PFSK-1 (cell line): ENCODE measurements around the gene CRTAC1.

Experiments
- FOXP2 ChIP-seq: optimal IDR thresholded peaks from 2 replicates; pipeline ENCODE3; 2011; ENCODE audit warnings: borderline replicate concordance, control low read depth, inconsistent platforms; ENCODE audit not compliant: insufficient read depth; ENCODE audit errors: extremely low read length, extremely low read depth
- POLR2AphosphoS5 ChIP-seq: IDR thresholded peaks from 2 replicates; pipeline ENCODE4 v1.6.1; 2012; ENCODE audit warnings: low read depth, mild to moderate bottlenecking, control low read depth, low read length, moderate library complexity
- REST ChIP-seq, 2 experiments: IDR thresholded peaks; 2 replicates each; pipeline versions ENCODE4 v1.6.1 to v1.8.0; 2011 to 2012; ENCODE audit warnings: low read depth in 2 of 2, low read length in 2 of 2, control low read depth in 1 of 2, inconsistent platforms in 1 of 2, mild to moderate bottlenecking in 1 of 2, moderate library complexity in 1 of 2; ENCODE audit not compliant: insufficient read depth in 1 of 2
- SIN3A ChIP-seq: IDR thresholded peaks from 2 replicates; pipeline ENCODE4 v1.6.1; 2012; ENCODE audit warnings: mild to moderate bottlenecking, low read length, moderate library complexity, borderline replicate concordance; ENCODE audit not compliant: insufficient read depth
- TAF1 ChIP-seq: IDR thresholded peaks from 2 replicates; pipeline ENCODE4 v1.6.1; 2012; ENCODE audit warnings: low read length, control low read depth, borderline replicate concordance; ENCODE audit not compliant: insufficient read depth

CRTAC1 gene

GRCh38 chr10:97928897-97929296 lies 101.5 kb downstream of the CRTAC1 start:
- TF ChIP-seq TAF1: no peak
- TF ChIP-seq FOXP2: no peak

- TF ChIP-seq POLR2AphosphoS5: no peak
- TF ChIP-seq SIN3A: no peak
- TF ChIP-seq TAF1: no peak
- no peak for TF ChIP-seq REST (IDR thresholded peaks at IDR 0.05; ENCODE audit: insufficient read depth in 1 of 2, low read depth in 2 of 2, low read length in 2 of 2)
- no peak for TF ChIP-seq FOXP2
Measured at GRCh38 chr10:97927622-97928021, 102.8 kb downstream of the CRTAC1 start.

- TF ChIP-seq FOXP2 (no peak), REST (IDR thresholded peaks at IDR 0.05; ENCODE audit: insufficient read depth in 1 of 2, low read depth in 2 of 2, low read length in 2 of 2) (no peak), SIN3A (no peak), POLR2AphosphoS5 (no peak), TAF1 (no peak)
Measured at GRCh38 chr10:97926055-97926454, 104.4 kb downstream of the CRTAC1 start.

- TF ChIP-seq SIN3A (no peak), REST (IDR thresholded peaks at IDR 0.05; ENCODE audit: insufficient read depth in 1 of 2, low read depth in 2 of 2, low read length in 2 of 2) (no peak), POLR2AphosphoS5 (no peak)
Measured at GRCh38 chr10:97925308-97925938, 105.0 kb downstream of the CRTAC1 start.

- TF ChIP-seq REST (IDR thresholded peaks at IDR 0.05; ENCODE audit: insufficient read depth in 1 of 2, low read depth in 2 of 2, low read length in 2 of 2) (no peak), SIN3A (no peak), POLR2AphosphoS5 (no peak), TAF1 (no peak), FOXP2 (no peak)
Measured at GRCh38 chr10:97924678-97925077, 105.7 kb downstream of the CRTAC1 start.
